H1 (cell line): ENCODE measurements around the gene TLNRD1. TPM values are rescaled to one million over a fixed set of nuclear protein-coding genes. Genes with fewer than 3 reads are reported as not detected.

Experiments
- CBX5 ChIP-seq: fragments of 300-800, 300-1000 bp; sonication (generic); IDR thresholded peaks from 2 replicates; pipeline ENCODE4 v1.7.1; 2016; ENCODE audit warnings: antibody characterized with exemption, low read length, low read depth
- CEBPB ChIP-seq: IDR thresholded peaks from 2 replicates; pipeline ENCODE4 v1.6.1; 2012; ENCODE audit warnings: low read depth, low read length
- CHD2 ChIP-seq: IDR thresholded peaks from 2 replicates; pipeline ENCODE4 v1.6.1; 2012; ENCODE audit warnings: low read length, improper control_type of control experiment
- HDAC2 ChIP-seq, 2 experiments: fragments of 300-600 bp in 1 of 2; sonication (generic) in 1 of 2; IDR thresholded peaks; 2 replicates each; pipeline ENCODE4 v1.6.1; 2011 to 2012; ENCODE audit warnings: low read depth in 2 of 2, low read length in 2 of 2, mild to moderate bottlenecking in 2 of 2, moderate library complexity in 2 of 2, borderline replicate concordance in 1 of 2, inconsistent platforms in 1 of 2
- MAFK ChIP-seq: IDR thresholded peaks from 2 replicates; pipeline ENCODE4 v1.6.1; 2012; ENCODE audit warnings: low read depth, mild to moderate bottlenecking, improper control_type of control experiment, low read length
- PHF8 ChIP-seq: fragments of 200-600 bp; sonication (generic); conservative IDR thresholded peaks from 2 replicates; pipeline ENCODE4 v1.7.1; 2012; ENCODE audit warnings: low read depth, mild to moderate bottlenecking, inconsistent platforms, low read length, moderate library complexity
- POU5F1 ChIP-seq: IDR thresholded peaks from 2 replicates; pipeline ENCODE4 v1.6.1; 2011; ENCODE audit warnings: low read depth, mild to moderate bottlenecking, low read length, moderate library complexity
- RNF2 ChIP-seq: fragments of 200-900, 300-1000 bp; sonication (generic); IDR thresholded peaks from 2 replicates; pipeline ENCODE4 v1.7.1; 2016; ENCODE audit warnings: borderline replicate concordance, low read depth, mild to moderate bottlenecking, antibody characterized with exemption, low read length; ENCODE audit not compliant: poor library complexity, severe bottlenecking; ENCODE audit errors: missing control alignments
- TAF1 ChIP-seq: IDR thresholded peaks from 2 replicates; pipeline ENCODE4 v1.6.1; 2011; ENCODE audit warnings: mild to moderate bottlenecking, low read depth, low read length
- polyA plus RNA-seq, 7 experiments: library from polyadenylated mRNA; depleted of rRNA in 3 of 7; stranded (reverse) in 5 of 7; unstranded in 2 of 7; fragments of >200 nt in 5 of 7; fragments of 200-250 nt in 2 of 7; gene quantifications; 1 replicate in 5 of 7; 2 replicates in 1 of 7; 4 replicates in 1 of 7; pipeline versions ENCODE4 v1.2.1 to v1.2.3, GENCODE V29; 2011 to 2013; ENCODE audit warnings: missing spikeins in 2 of 7, mixed read lengths in 2 of 7
- total RNA-seq: library from RNA; stranded (reverse); fragmentation: NEBNext Ultra II Directional; extraction: Animal tissue kit (Norgen Biotek cat#: 25700); gene quantifications from 2 replicates; pipeline ENCODE4 v1.2.1, GENCODE V29; 2021

The TLNRD1 gene
- total and polyA plus RNA-seq, 2 of the 8 experiments (the other 6 are each of a cell fraction or from before 2014, with no cell fraction given), result 12.2 to 20.5 TPM

GRCh38 chr15:81007428-81008064, 6.8 kb downstream of the TLNRD1 start (continued):
- TF ChIP-seq CBX5, result no peak
- no peak for TF ChIP-seq HDAC2 (IDR thresholded peaks at IDR 0.05; ENCODE audit: borderline replicate concordance in 1 of 2, low read depth in 2 of 2, low read length in 2 of 2)
- no peak for TF ChIP-seq POU5F1
- TF ChIP-seq RNF2, result no peak
- TF ChIP-seq MAFK, result no peak
- no peak for TF ChIP-seq PHF8
- TF ChIP-seq CEBPB, result no peak
- no peak for TF ChIP-seq TAF1
- no peak for TF ChIP-seq CHD2
